ENCODE results near the gene TCN2. TPM values are rescaled to one million over a fixed set of nuclear protein-coding genes. Genes with fewer than 3 reads are reported as not detected.
"Not testable (repeated sequence)": the region's sequence is repeated elsewhere in the genome, so short reads cannot be mapped to it uniquely, and the experiment has no call there.

Gene TCN2
- total RNA-seq, 2 donors from 2014 or later = 16.7 to 40.7 TPM

- Histone ChIP-seq H3K4me1 (replicated peaks) (no peaks in the 10 kb centered on the region), H3K27me3 (replicated peaks; ENCODE audit: insufficient read depth) (no peaks in the 10 kb centered on the region), H3K4me3 (no peak overlapping the region), H3K9me3 (no peaks in the 10 kb centered on the region), H3K36me3 (no peaks in the 10 kb centered on the region), H3K27ac (no peak overlapping the region)
- DNase-seq (ENCODE audit: low spot score) = no peak
- WGBS = 80% methylated on average over 6 of the region's 6 CpGs
- intact Hi-C loops (cut with DNase I) = no loop called here
- no peak for TF ChIP-seq CTCF (IDR thresholded peaks at IDR 0.05)
- no peak for TF ChIP-seq POLR2AphosphoS5 (IDR thresholded peaks at IDR 0.05)
- TF ChIP-seq POLR2A (IDR thresholded peaks at IDR 0.05) = no peak
Observed at GRCh38 chr22:30562366-30562765, 44.6 kb upstream of the TCN2 start.

GRCh38 chr22:30564045-30564760, 42.8 kb upstream of the TCN2 start:
- Histone ChIP-seq H3K36me3 (no peaks in the 10 kb centered on the region), H3K9me3 (no peaks in the 10 kb centered on the region), H3K4me3 (no peak overlapping the region), H3K27me3 (replicated peaks; ENCODE audit: insufficient read depth) (no peaks in the 10 kb centered on the region), H3K27ac (no peak overlapping the region), H3K4me1 (replicated peaks) (no peaks in the 10 kb centered on the region)
- intact Hi-C loops (cut with DNase I) = no loop called here
- no peak for TF ChIP-seq POLR2AphosphoS5 (IDR thresholded peaks at IDR 0.05)
- no peak for TF ChIP-seq POLR2A (IDR thresholded peaks at IDR 0.05)
- TF ChIP-seq CTCF (IDR thresholded peaks at IDR 0.05) = no peak
- 72% methylated on average over 8 of the region's 8 CpGs for WGBS
- no peak for DNase-seq (ENCODE audit: low spot score)

GRCh38 chr22:30564761-30565119, 42.2 kb upstream of the TCN2 start:
- DNase-seq (ENCODE audit: low spot score) = no peak
- no peak overlapping the region for H3K4me3 ChIP-seq
- no peaks in the 10 kb centered on the region for H3K4me1 ChIP-seq (replicated peaks)
- H3K27ac ChIP-seq = no peak overlapping the region
- no peaks in the 10 kb centered on the region for H3K36me3 ChIP-seq
- TF ChIP-seq CTCF (IDR thresholded peaks at IDR 0.05) = no peak
- TF ChIP-seq POLR2AphosphoS5 (IDR thresholded peaks at IDR 0.05) = no peak
- no peak for TF ChIP-seq POLR2A (IDR thresholded peaks at IDR 0.05)
- intact Hi-C loops (cut with DNase I) = no loop called here
- H3K9me3 ChIP-seq = no peaks in the 10 kb centered on the region
- no peaks in the 10 kb centered on the region for H3K27me3 ChIP-seq (replicated peaks; ENCODE audit: insufficient read depth)
- WGBS = 47% methylated on average over 3 of the region's 3 CpGs

GRCh38 chr22:30565341-30565740, 41.6 kb upstream of the TCN2 start:
- intact Hi-C loops (cut with DNase I) = no loop called here
- H3K4me3 ChIP-seq = no peak overlapping the region
- no peaks in the 10 kb centered on the region for H3K36me3 ChIP-seq
- 65% methylated on average over 4 of the region's 4 CpGs for WGBS
- H3K27me3 ChIP-seq (replicated peaks; ENCODE audit: insufficient read depth) = no peaks in the 10 kb centered on the region
- TF ChIP-seq CTCF (IDR thresholded peaks at IDR 0.05) (no peak), POLR2AphosphoS5 (IDR thresholded peaks at IDR 0.05) (no peak), POLR2A (IDR thresholded peaks at IDR 0.05) (no peak)
- no peak overlapping the region for H3K27ac ChIP-seq
- DNase-seq (ENCODE audit: low spot score) = no peak
- no peaks in the 10 kb centered on the region for H3K4me1 ChIP-seq (replicated peaks)
- no peaks in the 10 kb centered on the region for H3K9me3 ChIP-seq

- no peak for TF ChIP-seq CTCF (IDR thresholded peaks at IDR 0.05)
- no peak for TF ChIP-seq POLR2A (IDR thresholded peaks at IDR 0.05)
- no peak for TF ChIP-seq POLR2AphosphoS5 (IDR thresholded peaks at IDR 0.05)
- H3K27ac ChIP-seq = no peak overlapping the region
- H3K36me3 ChIP-seq = no peaks in the 10 kb centered on the region
- no peak overlapping the region for H3K4me3 ChIP-seq
- intact Hi-C loops (cut with DNase I) = no loop called here
- no peaks in the 10 kb centered on the region for H3K27me3 ChIP-seq (replicated peaks; ENCODE audit: insufficient read depth)
- no peaks in the 10 kb centered on the region for H3K9me3 ChIP-seq
- no peak for DNase-seq (ENCODE audit: low spot score)
- 64% methylated on average over 7 of the region's 7 CpGs for WGBS
- no peaks in the 10 kb centered on the region for H3K4me1 ChIP-seq (replicated peaks)
Observed at GRCh38 chr22:30566125-30566524, 40.8 kb upstream of the TCN2 start.

- H3K4me3 ChIP-seq; H3K27me3 ChIP-seq (replicated peaks; ENCODE audit: insufficient read depth); DNase-seq (ENCODE audit: low spot score); intact Hi-C loops (cut with DNase I); H3K27ac ChIP-seq; H3K36me3 ChIP-seq; H3K4me1 ChIP-seq (replicated peaks); H3K9me3 ChIP-seq: not testable (repeated sequence)
- WGBS = 97% methylated on average over 6 of the region's 6 CpGs
Observed at GRCh38 chr22:30567277-30567676, 39.7 kb upstream of the TCN2 start.
